NCI-H2029 (cell line): ENCODE measurements around the gene SYNM.
A peak's percentile ranks its signal among the peaks of the same experiment; 100 is the strongest.
"Not testable (repeated sequence)": the region's sequence is repeated elsewhere in the genome, so short reads cannot be mapped to it uniquely, and the experiment has no call there.

Experiments
- DNase-seq: peaks from one replicate; lab custom pipeline; 2025; lab: John Stamatoyannopoulos, UW

Gene SYNM

GRCh38 chr15:99108993-99109392 lies 4.1 kb downstream of the SYNM start:
- DNase-seq: no peak

- no peak for DNase-seq
Measured at GRCh38 chr15:99109555-99110021, 4.7 kb downstream of the SYNM start.

- no peak for DNase-seq
Measured at GRCh38 chr15:99110093-99110492, 5.2 kb downstream of the SYNM start.

GRCh38 chr15:99110581-99111320 lies 5.9 kb downstream of the SYNM start:
- no peak for DNase-seq

- not testable (repeated sequence) for DNase-seq
Measured at GRCh38 chr15:99111641-99112040, 6.8 kb downstream of the SYNM start.

GRCh38 chr15:99113547-99114271 lies 8.8 kb downstream of the SYNM start:
- DNase-seq: no peak

GRCh38 chr15:99114511-99115299 lies 9.8 kb downstream of the SYNM start:
- no peak for DNase-seq

GRCh38 chr15:99115300-99116215 lies 10.7 kb downstream of the SYNM start:
- no peak for DNase-seq

GRCh38 chr15:99117111-99117510 lies 12.2 kb downstream of the SYNM start:
- no peak for DNase-seq

- DNase-seq: no peak
Measured at GRCh38 chr15:99117563-99118257, 12.8 kb downstream of the SYNM start.

GRCh38 chr15:99118258-99118632 lies 13.4 kb downstream of the SYNM start:
- no peak for DNase-seq

GRCh38 chr15:99118801-99119546 lies 14.1 kb downstream of the SYNM start:
- no peak for DNase-seq

- no peak for DNase-seq
Measured at GRCh38 chr15:99120050-99120777, 15.3 kb downstream of the SYNM start.

GRCh38 chr15:99121207-99121606 lies 16.3 kb downstream of the SYNM start:
- no peak for DNase-seq

GRCh38 chr15:99121691-99122410 lies 17.0 kb downstream of the SYNM start:
- no peak for DNase-seq

GRCh38 chr15:99122831-99123712 lies 18.2 kb downstream of the SYNM start:
- no peak for DNase-seq

GRCh38 chr15:99123713-99124451 lies 19.0 kb downstream of the SYNM start:
- DNase-seq: peak; percentile 38
